Endothelial cell of umbilical vein (primary cell): ENCODE results near the gene AKAP8L. TPM values are rescaled to one million over a fixed set of nuclear protein-coding genes. Genes with fewer than 3 reads are reported as not detected.

Experiments used
- BruUV-seq: library from RNA; stranded (reverse); fragments of 400-500 nt; replicated peaks from 2 replicates; lab custom pipeline; 2021; lab: Mats Ljungman, UMichigan
- CTCF ChIA-PET: fragments of 300-600, 350-600 bp; sonication (Branson Sonifier 250); formaldehyde crosslinking; loops from one replicate; lab custom pipeline; 2021; ENCODE audit warnings: antibody characterized with exemption, inconsistent platforms; lab: Charles Lee
- POLR2A ChIA-PET: fragments of 300-600, 350-600 bp; sonication (Branson Sonifier 250); formaldehyde crosslinking; loops from one replicate; lab custom pipeline; 2021; ENCODE audit warnings: antibody characterized with exemption, inconsistent platforms; lab: Charles Lee
- DNase-seq: peaks from one replicate; pipeline ENCODE4 v3.0.0-alpha.2; 2011; ENCODE audit warnings: low read depth, low spot score
- FAIRE-seq: peaks from 2 replicates; lab custom pipeline; 2011; peaks lifted over from hg19 to GRCh38; lab: Jason Lieb, UNC
- H2AFZ ChIP-seq: 2 replicates; pipeline ENCODE4 v1.6.0; 2012; ENCODE audit warnings: low read depth, low read length, control low read depth, inconsistent platforms
- H3K27ac ChIP-seq: 2 replicates; pipeline ENCODE4 v1.5.1; 2011; ENCODE audit warnings: low read depth, mild to moderate bottlenecking, control low read depth, low read length, moderate library complexity; ENCODE audit not compliant: insufficient read depth
- H3K27me3 ChIP-seq, 2 experiments: 2 replicates each; pipeline versions ENCODE4 v1.6.0 to v1.6.1; 2011; ENCODE audit warnings: low read length in 2 of 2, mixed read lengths in 1 of 2; ENCODE audit not compliant: control insufficient read depth in 2 of 2, insufficient read depth in 2 of 2
- H3K36me3 ChIP-seq, 2 experiments: 2 replicates in 1 of 2; 3 replicates in 1 of 2; pipeline ENCODE4 v1.5.1; 2011; ENCODE audit warnings: low read length in 2 of 2, mild to moderate bottlenecking in 1 of 2, moderate library complexity in 1 of 2; ENCODE audit not compliant: control insufficient read depth in 2 of 2, insufficient read depth in 2 of 2; ENCODE audit errors: extremely low read depth in 1 of 2
- H3K4me1 ChIP-seq: 3 replicates; pipeline ENCODE4 v1.5.1; 2011; ENCODE audit warnings: mild to moderate bottlenecking, low read length; ENCODE audit not compliant: control insufficient read depth, insufficient read depth; ENCODE audit errors: extremely low read depth
- H3K4me2 ChIP-seq: 2 replicates; pipeline ENCODE4 v1.6.1; 2011; ENCODE audit warnings: low read length, control low read depth, mixed read lengths; ENCODE audit not compliant: insufficient read depth
- H3K4me3 ChIP-seq, 3 experiments: fragments of 200-600 bp in 1 of 3; sonication (generic), shearing (Covaris generic) in 1 of 3; replicated peaks in 1 of 3; 2 replicates each; pipeline ENCODE4 v1.5.1; 2011 to 2016; ENCODE audit warnings: control low read depth in 3 of 3, low read length in 3 of 3, mild to moderate bottlenecking in 2 of 3, inconsistent platforms in 1 of 3, low read depth in 1 of 3, moderate library complexity in 1 of 3; ENCODE audit not compliant: insufficient read depth in 1 of 3
- H3K79me2 ChIP-seq: 2 replicates; pipeline ENCODE4 v1.6.0; 2012; ENCODE audit warnings: low read length, inconsistent platforms; ENCODE audit not compliant: control insufficient read depth, insufficient read depth
- H3K9ac ChIP-seq: replicated peaks from 2 replicates; pipeline ENCODE3; 2011; ENCODE audit warnings: low read length, control low read depth; ENCODE audit not compliant: insufficient read depth; ENCODE audit errors: extremely low read depth
- H3K9me1 ChIP-seq: replicated peaks from 3 replicates; pipeline ENCODE4 v1.6.0; 2011; ENCODE audit warnings: mild to moderate bottlenecking, low read length; ENCODE audit not compliant: control insufficient read depth, insufficient read depth; ENCODE audit errors: extremely low read depth
- H3K9me3 ChIP-seq: replicated peaks from 2 replicates; pipeline ENCODE4 v1.5.1; 2012; ENCODE audit warnings: low read length, inconsistent platforms; ENCODE audit not compliant: control insufficient read depth, insufficient read depth
- H4K20me1 ChIP-seq: replicated peaks from 2 replicates; pipeline ENCODE3; 2011; ENCODE audit warnings: mild to moderate bottlenecking, low read length; ENCODE audit not compliant: control insufficient read depth, insufficient read depth; ENCODE audit errors: extremely low read depth
- CTCF ChIP-seq, 2 donors: IDR thresholded peaks; 1 replicate in 1 of 2; 2 replicates in 1 of 2; pipeline ENCODE4 v1.5.1; 2011; ENCODE audit warnings: low read length in 2 of 2, mild to moderate bottlenecking in 2 of 2, moderate library complexity in 2 of 2, control low read depth in 1 of 2, inconsistent platforms in 1 of 2, low read depth in 1 of 2; ENCODE audit not compliant: insufficient read depth in 1 of 2; ENCODE audit errors: extremely low read depth in 1 of 2
- EZH2 ChIP-seq: IDR thresholded peaks from 2 replicates; pipeline ENCODE4 v1.6.1; 2012; ENCODE audit warnings: borderline replicate concordance, low read depth, mild to moderate bottlenecking, moderate library complexity, low read length, inconsistent platforms; ENCODE audit not compliant: severe bottlenecking
- FOS ChIP-seq: IDR thresholded peaks from 2 replicates; pipeline ENCODE4 v1.6.1; 2011; ENCODE audit warnings: mild to moderate bottlenecking, low read length, moderate library complexity, borderline replicate concordance; ENCODE audit not compliant: insufficient read depth
- GATA2 ChIP-seq: IDR thresholded peaks from 2 replicates; pipeline ENCODE4 v1.7.0; 2011; ENCODE audit warnings: low read depth, mild to moderate bottlenecking, moderate library complexity, mixed read lengths, low read length; ENCODE audit not compliant: insufficient read length, insufficient read depth
- JUN ChIP-seq: IDR thresholded peaks from 2 replicates; pipeline ENCODE4 v1.6.1; 2011; ENCODE audit warnings: borderline replicate concordance, low read depth; ENCODE audit not compliant: insufficient read length, insufficient read depth
- MAX ChIP-seq: IDR thresholded peaks from 2 replicates; pipeline ENCODE4 v1.6.1; 2011; ENCODE audit not compliant: insufficient read depth, insufficient read length
- MYC ChIP-seq: IDR thresholded peaks from one replicate; pipeline ENCODE4 v1.6.1; 2011; ENCODE audit warnings: mild to moderate bottlenecking, low read depth, low read length
- POLR2A ChIP-seq: IDR thresholded peaks from 2 replicates; pipeline ENCODE4 v1.6.1; 2012; ENCODE audit warnings: low read depth, mild to moderate bottlenecking, control low read depth, low read length
- POLR2AphosphoS5 ChIP-seq: IDR thresholded peaks from 2 replicates; pipeline ENCODE4 v1.6.1; 2012; ENCODE audit warnings: low read depth, mild to moderate bottlenecking, control low read depth, low read length, moderate library complexity; ENCODE audit not compliant: insufficient read depth
- dilution Hi-C: fragments of 300-500 bp; cut with MboI; formaldehyde crosslinking; loops from one replicate; pipeline ENCODE4 v1.15.0; 2019; ENCODE audit warnings: low sequenced_read_pairs; ENCODE audit not compliant: extremely low pct_ligation_motif_present
- intact Hi-C: fragments of 100-400 bp; cut with micrococcal nuclease; formaldehyde crosslinking; loops from one replicate; pipeline ENCODE4 v1.10.0; 2022
- polyA plus RNA-seq, 4 experiments: library from polyadenylated mRNA; depleted of rRNA in 3 of 4; stranded (reverse) in 3 of 4; unstranded in 1 of 4; fragments of >200 nt; gene quantifications; 2 replicates each; pipeline versions ENCODE4 v1.2.1 to v1.2.3, GENCODE V29; 2011 to 2012; ENCODE audit warnings: missing spikeins in 1 of 4
- total RNA-seq: library from RNA; stranded (reverse); gene quantifications from 2 replicates; pipeline ENCODE4 v1.2.3, GENCODE V29; 2021

Gene AKAP8L
- total and polyA plus RNA-seq, 2 donors (not counting 3 experiments of a cell fraction or from before 2014, with no cell fraction given), result 63.9 to 99.6 TPM

GRCh38 chr19:15456441-15456840, 37.7 kb upstream of the AKAP8L start:
- H3K4me3 ChIP-seq, result no peak overlapping the region
- TF ChIP-seq MYC (no peak), JUN (no peak), POLR2A (no peak), GATA2 (no peak)
- H3K79me2 ChIP-seq, result no peaks in the 10 kb centered on the region
- no peak overlapping the region for H3K9ac ChIP-seq
- peaks cover 19% of the 10 kb centered on the region in 2 experiments for H3K27me3 ChIP-seq
- no TSS peak for BruUV-seq
- no peak for FAIRE-seq
- H3K4me1 ChIP-seq, result peaks cover 9% of the 10 kb centered on the region
- no peaks in the 10 kb centered on the region for H3K36me3 ChIP-seq
- no peak overlapping the region for H3K4me2 ChIP-seq
- dilution Hi-C loops, result no loop called here
- ChIA-PET CTCF (interaction anchor here (1.2 to 7.1 kb wide), 2 partner anchors 37 to 99 kb away, joined by 4 to 60 read pairs; partner anchors contain the start of gene AKAP8L), POLR2A (no interaction called here)
- no peaks in the 10 kb centered on the region for H3K9me1 ChIP-seq
- H3K9me3 ChIP-seq, result no peaks in the 10 kb centered on the region
- intact Hi-C loops, result no loop called here
- no peak overlapping the region for H3K27ac ChIP-seq
- no peaks in the 10 kb centered on the region for H4K20me1 ChIP-seq
- H2AFZ ChIP-seq, result no peak overlapping the region
- no peak for DNase-seq

GRCh38 chr19:15455996-15456395, 37.2 kb upstream of the AKAP8L start:
- no peak overlapping the region for H3K4me2 ChIP-seq
- ChIA-PET CTCF (interaction anchor here (1.2 to 7.1 kb wide), 2 partner anchors 37 to 99 kb away, joined by 4 to 60 read pairs; partner anchors contain the start of gene AKAP8L), POLR2A (no interaction called here)
- H3K79me2 ChIP-seq, result no peaks in the 10 kb centered on the region
- no peak overlapping the region for H3K9ac ChIP-seq
- H3K4me3 ChIP-seq, result no peak overlapping the region
- no peak overlapping the region for H2AFZ ChIP-seq
- H3K27me3 ChIP-seq, result peaks cover 19% of the 10 kb centered on the region in 2 experiments
- no peaks in the 10 kb centered on the region for H3K9me3 ChIP-seq
- no peak overlapping the region for H3K27ac ChIP-seq
- dilution Hi-C loops, result no loop called here
- H3K36me3 ChIP-seq, result no peaks in the 10 kb centered on the region
- H4K20me1 ChIP-seq, result no peaks in the 10 kb centered on the region
- intact Hi-C loops, result no loop called here
- BruUV-seq, result no TSS peak
- FAIRE-seq (no peak), DNase-seq (no peak)
- H3K9me1 ChIP-seq, result no peaks in the 10 kb centered on the region
- no peak for TF ChIP-seq EZH2
- TF ChIP-seq FOS, result no peak
- TF ChIP-seq CTCF (IDR thresholded peaks at IDR 0.05; ENCODE audit: extremely low read depth in 1 of 2, insufficient read depth in 1 of 2, low read depth in 1 of 2, low read length in 2 of 2), result no peak
- TF ChIP-seq POLR2AphosphoS5, result no peak
- TF ChIP-seq MYC, result no peak
- TF ChIP-seq GATA2, result no peak
- no peak for TF ChIP-seq JUN
- no peak for TF ChIP-seq POLR2A
- no peak for TF ChIP-seq MAX
- H3K4me1 ChIP-seq, result peaks cover 9% of the 10 kb centered on the region
